Stimulated activated CD4-positive, alpha-beta T cell treated with anti-CD3 and anti-CD28 coated beads, Interleukin-2, amount 100 ng/mL, for 24 hours (primary cell): ENCODE results near the gene SKOR1.

Source experiments
- DNase-seq, 2 donors: peaks; one replicate each; pipeline ENCODE4 v3.0.0-alpha.2; 2020

The SKOR1 gene

GRCh38 chr15:67796196-67797127 is 28.8 kb upstream of the SKOR1 start:
- no peak for DNase-seq

DNA sequence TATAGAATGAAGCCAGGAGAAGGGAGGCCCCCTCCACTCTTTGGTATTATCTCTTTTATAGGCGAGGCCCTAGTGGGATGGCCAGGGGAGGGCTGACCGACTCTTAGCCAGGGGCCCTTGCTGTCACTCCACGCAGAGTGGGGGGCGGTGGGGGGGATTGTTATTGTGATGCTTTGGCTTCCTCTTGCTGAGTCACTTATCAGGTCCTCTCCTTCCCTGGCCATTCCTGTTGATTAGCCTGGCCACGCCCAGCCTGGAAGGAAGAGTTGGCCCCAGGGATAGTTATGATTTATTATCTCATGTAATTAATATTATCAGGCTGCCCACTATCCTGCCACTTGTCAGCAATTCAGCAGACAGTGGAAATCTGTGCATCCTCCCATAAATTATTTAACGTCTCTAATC is 25.5 kb upstream of the SKOR1 start:
- DNase-seq: no peak

DNA sequence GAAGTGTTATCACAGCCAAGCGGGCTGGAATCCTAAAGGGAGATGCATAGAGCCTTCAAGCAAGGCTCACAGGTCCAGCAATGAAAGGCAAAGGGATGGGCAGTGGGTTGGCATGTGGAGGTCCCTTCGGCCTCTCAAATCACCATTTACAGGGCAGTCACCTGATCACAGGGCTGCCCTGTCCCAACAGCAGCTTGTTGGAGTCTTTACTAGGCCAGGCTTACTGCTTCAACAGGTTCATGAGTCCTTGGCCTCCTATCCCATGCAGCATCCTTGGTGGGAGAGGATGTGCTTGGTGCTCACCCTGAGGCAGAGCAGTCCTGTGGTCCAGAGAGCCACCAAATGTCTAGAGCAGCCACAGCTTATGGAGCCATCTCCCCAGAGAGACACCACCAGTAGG is 24.2 kb upstream of the SKOR1 start:
- DNase-seq: no peak

GRCh38 chr15:67801926-67802914 is 23.1 kb upstream of the SKOR1 start:
- no peak for DNase-seq

DNA sequence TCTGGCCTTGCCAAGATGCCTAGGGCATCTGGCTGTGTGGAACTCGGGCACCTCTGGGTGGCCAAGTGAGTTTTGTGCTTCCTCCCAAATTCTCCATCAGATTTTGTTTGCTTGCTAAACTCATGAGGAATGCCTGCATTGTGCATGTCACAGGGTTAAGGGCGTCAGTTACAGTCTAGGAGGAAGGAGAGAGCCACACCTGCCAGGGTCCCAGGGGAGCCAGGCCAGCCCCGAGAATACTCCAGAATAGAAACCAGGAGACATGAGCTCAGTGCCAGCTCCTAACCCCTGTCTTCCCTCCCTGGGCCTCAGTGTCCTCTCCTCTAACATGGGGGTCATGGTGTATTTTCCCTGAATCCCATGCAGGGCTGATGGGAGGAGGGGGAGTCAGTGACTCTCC is 22.0 kb upstream of the SKOR1 start:
- DNase-seq: no peak

DNA sequence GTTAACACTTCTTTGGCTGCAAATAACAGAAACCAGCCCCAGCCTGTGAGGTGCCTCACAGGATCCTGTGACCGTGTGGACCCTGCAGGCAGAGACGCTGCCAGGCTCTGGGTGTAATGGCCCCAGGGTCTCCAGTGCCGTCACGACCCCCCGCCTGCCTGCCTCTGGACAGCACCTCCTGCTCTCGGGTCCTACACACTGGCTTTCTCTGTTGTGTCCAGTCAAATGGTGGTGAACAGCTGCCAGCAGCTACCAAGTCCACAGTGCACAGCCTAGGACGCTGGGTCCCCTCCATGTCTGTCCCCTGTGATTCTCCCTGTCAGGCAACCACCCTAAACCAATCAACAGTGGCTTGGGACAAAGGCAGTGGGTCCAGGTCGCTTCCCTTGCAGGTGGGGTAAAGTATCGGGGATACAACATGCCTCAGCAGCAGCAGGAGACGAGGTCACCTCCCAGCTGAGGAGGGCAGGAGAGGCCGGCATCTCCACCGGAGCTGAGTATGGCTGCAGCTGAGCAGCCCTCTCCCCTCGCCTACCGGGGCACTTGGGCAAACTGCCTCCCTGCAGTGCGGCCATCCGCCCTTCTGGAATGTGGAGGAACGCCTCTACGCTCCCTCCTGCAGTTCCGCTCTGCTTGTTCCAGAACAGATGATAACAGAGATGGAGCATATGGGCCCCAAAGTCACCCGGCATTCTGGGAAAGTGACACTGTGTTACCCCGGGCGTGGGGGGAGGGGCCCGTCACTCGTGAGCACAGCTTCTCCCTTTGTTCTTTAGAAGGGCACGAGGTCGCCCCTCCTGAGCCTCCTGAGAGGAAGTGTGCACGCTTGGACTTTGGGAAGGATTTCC is 21.1 kb upstream of the SKOR1 start:
- DNase-seq: no peak

- DNase-seq: no peak
Measured at GRCh38 chr15:67805008-67805665, 20.2 kb upstream of the SKOR1 start.

DNA sequence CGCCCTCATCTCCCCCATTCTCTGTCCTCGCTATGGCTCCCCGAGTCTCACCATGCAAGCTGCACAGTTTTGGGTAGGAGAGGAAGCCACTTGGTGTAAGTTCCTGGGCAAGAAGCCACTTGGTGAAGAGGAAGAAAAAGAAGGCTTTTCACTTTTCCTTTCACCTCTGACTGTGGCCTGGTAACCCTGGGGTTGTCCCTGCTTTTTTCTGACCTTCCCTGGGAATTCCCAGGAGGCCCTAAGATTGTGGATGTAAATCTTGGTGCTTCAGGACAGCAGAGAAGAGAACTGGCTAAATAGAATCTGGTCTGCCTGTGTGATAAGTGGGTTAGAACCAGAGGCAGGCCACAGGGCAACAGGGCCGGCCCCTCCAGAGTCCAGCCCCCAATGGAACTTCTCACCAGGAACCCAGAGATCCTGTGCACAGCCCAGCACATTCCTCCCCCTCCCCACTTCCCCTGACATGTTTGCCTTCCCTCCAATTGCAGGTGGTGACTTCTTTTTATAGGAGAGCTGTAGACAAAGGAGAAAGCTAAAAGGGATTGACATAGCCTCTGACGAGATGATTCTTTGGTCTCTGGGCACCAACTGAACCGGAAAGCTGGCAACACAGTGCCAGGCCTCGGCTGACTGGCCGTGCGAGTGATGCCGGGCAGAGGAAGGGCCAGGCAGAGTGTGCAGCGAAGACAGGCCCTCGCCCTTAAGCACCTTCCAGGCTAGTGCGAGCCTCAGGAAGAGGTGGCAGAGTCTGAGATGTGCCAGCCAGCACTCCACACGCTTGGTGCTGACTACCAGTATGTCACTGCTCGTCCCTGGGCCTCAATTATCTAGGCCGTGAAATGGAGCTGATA is 19.4 kb upstream of the SKOR1 start:
- no peak for DNase-seq

DNA sequence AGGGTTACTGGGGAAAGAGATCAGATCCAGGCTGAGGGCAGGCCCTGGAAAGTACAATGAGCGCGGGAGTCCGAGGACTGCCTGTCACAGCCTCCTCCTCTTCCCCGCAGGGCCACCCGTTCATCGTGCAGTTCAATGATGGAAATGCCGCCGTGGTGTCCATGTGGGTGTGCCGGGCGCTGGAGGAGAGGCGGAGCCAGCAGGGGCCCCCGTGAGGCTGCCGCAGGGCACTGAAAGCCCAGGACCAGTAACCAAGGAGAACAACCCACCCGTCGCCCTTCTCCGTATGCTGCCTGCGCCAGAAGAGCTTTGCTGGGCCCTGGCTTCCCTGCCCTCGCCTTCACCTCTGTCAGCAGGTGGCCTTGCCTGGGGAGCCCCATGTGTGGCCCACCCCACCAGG is 18.8 kb upstream of the SKOR1 start:
- no peak for DNase-seq

DNA sequence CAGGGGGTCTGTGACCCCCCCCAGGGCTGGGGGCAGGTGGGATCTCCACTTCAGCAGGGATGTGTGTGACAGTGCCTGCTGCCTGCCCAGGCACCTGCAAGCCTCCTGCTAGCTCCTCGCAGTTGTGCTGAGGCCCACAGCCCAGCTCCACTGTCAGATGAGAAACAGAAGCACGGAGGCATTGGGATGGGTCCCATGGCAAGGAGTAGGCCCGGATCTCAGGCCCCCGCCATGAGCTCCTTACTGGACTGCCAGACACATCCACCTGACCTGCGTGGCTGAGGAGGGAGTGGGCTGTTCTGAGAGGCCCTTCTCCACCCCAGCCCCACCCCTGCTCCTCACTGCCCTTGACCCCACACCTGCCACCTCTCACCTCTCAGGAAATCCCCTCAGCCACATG is 18.2 kb upstream of the SKOR1 start:
- DNase-seq: no peak

GRCh38 chr15:67807836-67808235 is 17.5 kb upstream of the SKOR1 start:
- DNase-seq: no peak

- no peak for DNase-seq
Measured at GRCh38 chr15:67808821-67809220, 16.5 kb upstream of the SKOR1 start.

DNA sequence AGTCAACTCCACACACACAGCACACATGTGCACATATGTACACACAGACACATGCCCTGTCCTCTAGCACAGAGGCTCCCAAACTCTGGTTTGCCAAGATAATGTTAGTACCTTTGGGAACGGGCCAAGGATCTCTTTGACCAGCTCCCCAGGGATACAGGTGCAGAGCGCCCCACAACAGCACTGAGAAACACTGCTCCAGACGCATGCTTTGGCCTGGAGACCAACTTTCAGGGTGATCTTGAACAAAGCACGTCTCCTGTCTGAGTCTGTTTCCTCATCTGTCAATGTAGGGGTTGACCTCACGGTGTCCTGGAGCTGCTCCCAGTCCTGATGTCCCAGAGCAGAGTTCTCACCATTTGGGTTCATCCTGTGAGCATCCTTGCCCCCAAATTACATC is 15.9 kb upstream of the SKOR1 start:
- DNase-seq: no peak

GRCh38 chr15:67809866-67810265 is 15.4 kb upstream of the SKOR1 start:
- no peak for DNase-seq

DNA sequence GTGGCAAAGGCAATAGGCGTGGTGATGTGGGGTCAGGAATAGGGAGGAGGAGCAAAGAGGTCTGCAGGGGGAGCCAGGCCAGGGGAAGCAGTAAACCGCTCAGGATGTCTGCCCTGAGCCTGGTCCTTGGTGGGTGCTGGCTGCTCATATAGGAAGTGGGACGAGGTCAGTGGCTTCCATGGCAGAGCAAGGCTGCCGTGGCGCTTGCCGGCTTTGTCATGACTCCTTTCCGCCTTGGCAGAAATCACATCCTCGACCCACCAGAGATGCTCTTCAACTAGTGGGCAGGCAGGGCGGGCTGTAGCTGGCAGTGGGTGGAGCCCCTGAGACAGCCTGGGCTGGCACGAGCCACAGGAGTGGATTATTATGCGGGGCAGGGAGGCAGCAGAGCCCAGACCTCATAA is 13.1 kb upstream of the SKOR1 start:
- no peak for DNase-seq

DNA sequence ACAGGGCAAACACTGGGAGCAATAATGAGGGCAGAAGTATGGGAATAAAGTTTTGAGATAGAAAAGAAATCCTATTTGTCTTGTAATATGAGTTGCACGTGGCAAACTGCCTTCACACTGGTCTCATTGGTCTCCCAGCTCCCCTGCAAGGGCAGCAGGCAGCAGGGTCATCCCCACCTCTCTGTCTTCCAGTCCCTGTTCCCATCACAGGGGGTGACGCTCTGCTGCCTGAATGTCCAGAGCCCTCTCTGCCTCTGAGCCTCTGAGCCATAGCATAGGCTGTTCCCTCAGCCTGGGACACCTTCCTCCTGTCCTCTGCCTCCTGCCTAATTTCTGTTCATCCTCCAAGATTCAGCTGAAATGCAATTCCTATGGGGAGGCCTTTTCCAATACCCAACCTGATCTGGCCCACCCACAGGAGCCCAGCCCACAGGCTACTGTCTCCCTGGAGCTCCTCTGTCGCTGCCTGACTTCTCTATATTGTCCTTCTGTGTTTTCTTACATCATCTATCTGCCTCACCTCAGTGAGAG is 12.1 kb upstream of the SKOR1 start:
- DNase-seq: no peak

DNA sequence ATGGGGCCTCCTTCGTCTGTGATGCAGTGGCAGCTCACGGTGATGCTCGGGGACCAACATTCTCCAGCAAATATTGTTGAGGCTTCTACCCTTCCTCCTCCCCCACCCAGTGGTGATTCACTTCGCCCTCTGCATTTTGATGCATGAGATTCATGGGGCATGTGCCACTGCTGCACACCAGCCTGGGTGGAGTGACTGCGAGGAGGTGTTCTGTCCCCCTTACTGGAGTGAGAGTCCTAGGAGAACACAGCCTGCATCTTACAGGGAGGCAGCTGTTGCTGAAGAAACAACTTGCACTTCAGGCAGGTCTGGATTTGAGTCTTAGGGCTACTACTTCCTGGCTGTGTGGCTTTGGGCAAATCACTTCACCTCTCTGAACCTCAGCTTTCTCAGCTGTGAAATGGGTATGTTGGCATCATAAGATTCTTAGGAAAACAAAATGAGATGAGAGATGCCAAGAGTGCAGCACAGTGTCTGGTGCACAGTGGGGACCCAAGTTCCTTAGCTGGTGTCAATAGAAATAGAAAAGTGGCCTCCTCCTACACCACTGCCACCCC is 10.2 kb upstream of the SKOR1 start:
- DNase-seq: no peak

DNA sequence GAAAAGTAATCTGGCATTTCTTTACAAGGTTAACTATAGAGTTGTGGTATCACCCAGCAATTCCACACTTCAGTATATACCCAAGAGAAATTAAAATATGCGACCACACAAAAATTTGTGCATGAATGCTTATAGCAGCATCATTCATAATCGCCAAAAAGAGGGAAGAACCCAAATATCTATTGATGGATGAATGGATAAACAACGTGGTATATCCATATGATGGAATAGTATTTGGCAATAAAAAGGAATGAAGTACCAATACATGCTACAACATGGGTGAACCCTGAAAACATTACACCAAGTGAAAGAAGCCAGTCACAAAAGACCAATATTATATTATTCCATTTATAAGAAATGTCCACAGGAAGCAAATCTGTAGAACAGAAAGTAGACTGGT is 8.6 kb upstream of the SKOR1 start:
- no peak for DNase-seq

- DNase-seq: no peak
Measured at GRCh38 chr15:67818464-67818863, 6.8 kb upstream of the SKOR1 start.

GRCh38 chr15:67819636-67820035 is 5.7 kb upstream of the SKOR1 start:
- DNase-seq: no peak
